Astrocyte (in vitro differentiated cells and primary cell): ENCODE results near the gene CFAP97. TPM values are rescaled to one million over a fixed set of nuclear protein-coding genes. Genes with fewer than 3 reads are reported as not detected.

ENCODE experiments used
- DNase-seq: peaks from one replicate; pipeline ENCODE4 v3.0.0-alpha.2; 2010; ENCODE audit warnings: low read depth
- FAIRE-seq: peaks from 2 replicates; lab custom pipeline; 2011; peaks lifted over from hg19 to GRCh38; lab: Jason Lieb, UNC
- H2AFZ ChIP-seq: 2 replicates; pipeline ENCODE4 v1.6.0; 2012; ENCODE audit warnings: low read depth, low read length, inconsistent platforms
- H3K27ac ChIP-seq: 2 replicates; pipeline ENCODE4 v1.5.1; 2011; ENCODE audit warnings: low read depth, low read length, inconsistent platforms
- H3K27me3 ChIP-seq: 2 replicates; pipeline ENCODE4 v1.6.0; 2011; ENCODE audit warnings: low read length, inconsistent platforms; ENCODE audit not compliant: insufficient read depth
- H3K36me3 ChIP-seq: 2 replicates; pipeline ENCODE4 v1.5.1; 2011; ENCODE audit warnings: low read length, inconsistent platforms; ENCODE audit not compliant: insufficient read depth
- H3K4me1 ChIP-seq: 2 replicates; pipeline ENCODE4 v1.5.1; 2011; ENCODE audit warnings: low read length, inconsistent platforms; ENCODE audit not compliant: insufficient read depth
- H3K4me2 ChIP-seq: 2 replicates; pipeline ENCODE4 v1.6.0; 2012; ENCODE audit warnings: low read length, inconsistent platforms
- H3K4me3 ChIP-seq: 2 replicates; pipeline ENCODE4 v1.5.1; 2011; ENCODE audit warnings: low read depth, mild to moderate bottlenecking, low read length, inconsistent platforms; ENCODE audit not compliant: insufficient read depth
- H3K79me2 ChIP-seq: 2 replicates; pipeline ENCODE4 v1.6.0; 2012; ENCODE audit warnings: mild to moderate bottlenecking, low read length, inconsistent platforms; ENCODE audit not compliant: insufficient read depth
- H3K9ac ChIP-seq: 2 replicates; pipeline ENCODE4 v1.6.0; 2012; ENCODE audit warnings: mild to moderate bottlenecking, low read length, inconsistent platforms
- H3K9me3 ChIP-seq: 2 replicates; pipeline ENCODE4 v1.5.1; 2012; ENCODE audit warnings: low read depth, mild to moderate bottlenecking, low read length, inconsistent platforms; ENCODE audit not compliant: insufficient read depth
- H4K20me1 ChIP-seq: 2 replicates; pipeline ENCODE4 v1.6.0; 2012; ENCODE audit warnings: low read length, inconsistent platforms; ENCODE audit not compliant: insufficient read depth
- H3K27ac Mint-ChIP-seq: one replicate; pipeline ENCODE4 v1.8.0; 2021; ENCODE audit warnings: mild to moderate bottlenecking, mixed read lengths; ENCODE audit not compliant: unreplicated experiment
- H3K27me3 Mint-ChIP-seq: one replicate; pipeline ENCODE4 v1.8.0; 2021; ENCODE audit warnings: low read depth, mixed read lengths; ENCODE audit not compliant: unreplicated experiment
- H3K36me3 Mint-ChIP-seq: one replicate; pipeline ENCODE4 v1.8.0; 2021; ENCODE audit warnings: low read depth, mixed read lengths; ENCODE audit not compliant: unreplicated experiment
- H3K4me1 Mint-ChIP-seq: one replicate; pipeline ENCODE4 v1.8.0; 2021; ENCODE audit warnings: low read depth, mixed read lengths; ENCODE audit not compliant: unreplicated experiment
- H3K4me3 Mint-ChIP-seq: one replicate; pipeline ENCODE4 v1.8.0; 2021; ENCODE audit warnings: mild to moderate bottlenecking, moderate library complexity, mixed read lengths; ENCODE audit not compliant: unreplicated experiment
- H3K9me3 Mint-ChIP-seq: one replicate; pipeline ENCODE4 v1.8.0; 2021; ENCODE audit warnings: mild to moderate bottlenecking, mixed read lengths; ENCODE audit not compliant: unreplicated experiment
- EZH2 ChIP-seq: IDR thresholded peaks from 2 replicates; pipeline ENCODE4 v1.6.1; 2012; ENCODE audit warnings: mild to moderate bottlenecking, low read length, inconsistent platforms; ENCODE audit not compliant: insufficient read depth
- total RNA-seq: library from RNA; stranded (reverse); gene quantifications from 2 replicates; pipeline ENCODE4 v1.2.1, GENCODE V29; 2021
- TF ChIP-seq, protein P1 (sequence below): IDR thresholded peaks from 2 replicates; pipeline ENCODE4 v1.5.1; 2011; ENCODE audit warnings: low read depth, mild to moderate bottlenecking, inconsistent platforms, low read length, moderate library complexity; ENCODE audit not compliant: insufficient read depth

CFAP97 gene
- total RNA-seq, 1 donor from 2014 or later, result 22.7 TPM

DNA sequence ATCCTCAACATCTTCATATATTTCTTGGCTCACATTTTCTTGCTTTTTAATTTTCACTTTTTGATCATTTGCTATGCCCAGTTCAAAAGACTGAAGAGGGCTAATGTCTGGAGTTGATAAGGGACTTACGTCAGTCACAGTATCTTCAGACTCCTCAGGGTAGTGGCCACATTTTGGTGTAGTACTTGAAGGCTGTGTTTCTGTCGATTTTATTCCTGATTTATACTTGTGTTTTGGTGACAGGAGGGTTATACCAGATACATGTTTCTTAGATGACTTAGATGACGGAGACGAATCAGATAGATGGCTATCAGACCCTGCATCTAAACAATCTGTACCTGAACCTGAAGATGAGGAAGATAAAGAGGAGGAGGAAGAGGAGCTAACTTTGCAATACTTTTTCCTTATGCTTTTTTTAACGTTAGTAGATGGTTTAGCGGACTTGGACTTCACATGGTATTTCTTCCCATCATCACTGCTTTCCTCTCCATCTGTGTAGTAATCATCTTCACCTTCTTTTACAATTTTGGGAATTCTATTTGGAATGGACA, 13.4 kb downstream of the CFAP97 start:
- H3K27ac Mint-ChIP-seq, result no peak overlapping the region
- Histone ChIP-seq H3K9me3 (no peaks in the 10 kb centered on the region), H2AFZ (no peak overlapping the region), H3K4me1 (no peaks in the 10 kb centered on the region), H3K4me3 (no peak overlapping the region), H3K36me3 (peaks cover 2% of the 10 kb centered on the region), H3K79me2 (peaks cover 38% of the 10 kb centered on the region), H3K27ac (no peak overlapping the region), H3K9ac (no peak overlapping the region), H4K20me1 (peaks cover 12% of the 10 kb centered on the region), H3K4me2 (no peak overlapping the region), H3K27me3 (no peaks in the 10 kb centered on the region)
- H3K27me3 Mint-ChIP-seq, result no peaks in the 10 kb centered on the region
- DNase-seq, result no peak
- no peak for FAIRE-seq
- H3K4me1 Mint-ChIP-seq, result no peaks in the 10 kb centered on the region
- no peaks in the 10 kb centered on the region for H3K9me3 Mint-ChIP-seq
- TF ChIP-seq, protein P1, sequence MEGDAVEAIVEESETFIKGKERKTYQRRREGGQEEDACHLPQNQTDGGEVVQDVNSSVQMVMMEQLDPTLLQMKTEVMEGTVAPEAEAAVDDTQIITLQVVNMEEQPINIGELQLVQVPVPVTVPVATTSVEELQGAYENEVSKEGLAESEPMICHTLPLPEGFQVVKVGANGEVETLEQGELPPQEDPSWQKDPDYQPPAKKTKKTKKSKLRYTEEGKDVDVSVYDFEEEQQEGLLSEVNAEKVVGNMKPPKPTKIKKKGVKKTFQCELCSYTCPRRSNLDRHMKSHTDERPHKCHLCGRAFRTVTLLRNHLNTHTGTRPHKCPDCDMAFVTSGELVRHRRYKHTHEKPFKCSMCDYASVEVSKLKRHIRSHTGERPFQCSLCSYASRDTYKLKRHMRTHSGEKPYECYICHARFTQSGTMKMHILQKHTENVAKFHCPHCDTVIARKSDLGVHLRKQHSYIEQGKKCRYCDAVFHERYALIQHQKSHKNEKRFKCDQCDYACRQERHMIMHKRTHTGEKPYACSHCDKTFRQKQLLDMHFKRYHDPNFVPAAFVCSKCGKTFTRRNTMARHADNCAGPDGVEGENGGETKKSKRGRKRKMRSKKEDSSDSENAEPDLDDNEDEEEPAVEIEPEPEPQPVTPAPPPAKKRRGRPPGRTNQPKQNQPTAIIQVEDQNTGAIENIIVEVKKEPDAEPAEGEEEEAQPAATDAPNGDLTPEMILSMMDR, result no peak
- no peak for TF ChIP-seq EZH2
- H3K36me3 Mint-ChIP-seq, result peaks cover 6% of the 10 kb centered on the region
- H3K4me3 Mint-ChIP-seq, result no peak overlapping the region

DNA sequence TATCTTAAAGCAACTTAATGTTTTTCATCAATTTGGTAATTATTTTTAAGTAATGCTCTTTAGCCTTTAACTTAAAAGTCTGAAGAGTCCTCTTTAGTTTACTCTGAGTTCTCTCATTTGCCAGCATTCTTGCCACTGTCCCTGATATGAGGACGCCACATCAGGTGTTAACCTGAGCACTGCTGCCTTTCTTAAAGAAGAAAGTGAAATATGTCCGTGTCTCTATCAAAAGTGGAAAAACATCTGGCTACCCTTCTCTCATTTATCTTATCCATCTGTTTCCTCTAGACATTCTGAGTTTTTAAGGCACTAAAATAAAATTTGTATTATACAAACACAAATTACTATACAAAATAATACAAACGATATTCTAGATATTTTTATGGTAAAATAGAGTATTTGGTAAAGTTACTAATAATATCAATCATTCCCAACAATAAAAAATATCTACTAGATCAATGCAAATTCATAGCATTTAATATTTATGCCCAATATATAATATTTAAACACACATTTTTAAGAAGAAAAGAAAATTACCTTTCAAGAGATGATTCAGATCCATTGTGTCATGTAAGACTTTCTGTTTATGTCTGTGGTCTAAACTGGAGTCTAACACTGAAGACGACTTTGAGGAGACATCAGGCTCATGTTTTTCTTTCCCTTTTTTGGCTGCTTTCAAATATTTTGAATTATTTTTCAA, 14.0 kb downstream of the CFAP97 start:
- no peak overlapping the region for H3K27ac ChIP-seq
- Mint-ChIP-seq H3K27me3 (no peaks in the 10 kb centered on the region), H3K36me3 (peaks cover 4% of the 10 kb centered on the region), H3K4me3 (no peak overlapping the region), H3K9me3 (no peaks in the 10 kb centered on the region), H3K27ac (no peak overlapping the region), H3K4me1 (no peaks in the 10 kb centered on the region)
- DNase-seq (no peak), FAIRE-seq (no peak)
- H3K9me3 ChIP-seq, result no peaks in the 10 kb centered on the region
- TF ChIP-seq, protein P1, result no peak
- no peak for TF ChIP-seq EZH2
- H3K27me3 ChIP-seq, result no peaks in the 10 kb centered on the region
- peaks cover 10% of the 10 kb centered on the region for H4K20me1 ChIP-seq
- H3K4me1 ChIP-seq, result no peaks in the 10 kb centered on the region
- H3K4me2 ChIP-seq, result no peak overlapping the region
- peaks cover 33% of the 10 kb centered on the region for H3K79me2 ChIP-seq
- H3K4me3 ChIP-seq, result no peak overlapping the region
- no peak overlapping the region for H2AFZ ChIP-seq
- H3K36me3 ChIP-seq, result peaks cover 2% of the 10 kb centered on the region
- H3K9ac ChIP-seq, result no peak overlapping the region

DNA sequence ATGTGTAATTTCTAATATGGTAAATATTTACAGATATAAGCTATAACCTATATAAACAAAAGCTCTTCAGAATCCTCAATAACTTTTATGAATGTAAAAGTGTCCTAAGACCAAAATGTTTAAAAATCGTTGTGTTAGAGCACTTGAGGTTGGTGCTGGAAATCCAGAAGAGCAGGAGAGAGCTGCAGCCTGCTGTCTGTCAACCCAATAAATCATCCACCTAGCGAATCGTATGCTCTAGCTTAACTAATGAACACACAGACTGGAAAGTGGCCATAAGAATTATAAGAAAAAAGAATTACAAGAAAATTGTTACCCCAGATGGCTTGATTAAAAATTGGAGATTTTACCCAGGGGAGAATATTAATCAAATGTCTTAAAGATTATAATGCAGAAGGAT, 17.0 kb downstream of the CFAP97 start:
- no peak for TF ChIP-seq EZH2
- TF ChIP-seq, protein P1, result no peak
- Mint-ChIP-seq H3K4me1 (no peaks in the 10 kb centered on the region), H3K9me3 (no peaks in the 10 kb centered on the region), H3K36me3 (peaks cover 4% of the 10 kb centered on the region), H3K27ac (no peak overlapping the region), H3K27me3 (no peaks in the 10 kb centered on the region), H3K4me3 (no peak overlapping the region)
- peaks cover 23% of the 10 kb centered on the region for H3K79me2 ChIP-seq
- H3K27me3 ChIP-seq, result no peaks in the 10 kb centered on the region
- H3K9ac ChIP-seq, result no peak overlapping the region
- H4K20me1 ChIP-seq, result peaks cover 19% of the 10 kb centered on the region
- H3K27ac ChIP-seq, result no peak overlapping the region
- FAIRE-seq, result no peak
- H3K9me3 ChIP-seq, result no peaks in the 10 kb centered on the region
- H3K4me2 ChIP-seq, result no peak overlapping the region
- peaks cover under 1% of the 10 kb centered on the region for H3K4me1 ChIP-seq
- H3K36me3 ChIP-seq, result peaks cover 2% of the 10 kb centered on the region
- no peak overlapping the region for H3K4me3 ChIP-seq
- no peak for DNase-seq
- no peak overlapping the region for H2AFZ ChIP-seq
